Right renal cortex interstitium (tissue), 3 donors: ENCODE results near the gene C9orf50. TPM values are rescaled to one million over a fixed set of nuclear protein-coding genes. Genes with fewer than 3 reads are reported as not detected.
"Not testable (repeated sequence)": the region's sequence is repeated elsewhere in the genome, so short reads cannot be mapped to it uniquely, and the experiment has no call there.

Source experiments
- DNase-seq, 3 donors: peaks; one replicate each; pipeline ENCODE4 v3.0.0-alpha.2; 2013; ENCODE audit warnings: low read depth in 3 of 3, low spot score in 2 of 3
- polyA plus RNA-seq, 3 donors: library from polyadenylated mRNA; unstranded; fragments of 120-200 nt; gene quantifications; one replicate each; pipeline ENCODE4 v1.2.1, GENCODE V29; 2013; ENCODE audit not compliant: insufficient read length in 3 of 3

Gene C9orf50
- polyA plus RNA-seq, 3 donors: 0.34 to 0.57 (median 0.35) TPM

GRCh38 chr9:129595903-129596540 lies 24.9 kb downstream of the C9orf50 start:
- DNase-seq: no peak

DNA sequence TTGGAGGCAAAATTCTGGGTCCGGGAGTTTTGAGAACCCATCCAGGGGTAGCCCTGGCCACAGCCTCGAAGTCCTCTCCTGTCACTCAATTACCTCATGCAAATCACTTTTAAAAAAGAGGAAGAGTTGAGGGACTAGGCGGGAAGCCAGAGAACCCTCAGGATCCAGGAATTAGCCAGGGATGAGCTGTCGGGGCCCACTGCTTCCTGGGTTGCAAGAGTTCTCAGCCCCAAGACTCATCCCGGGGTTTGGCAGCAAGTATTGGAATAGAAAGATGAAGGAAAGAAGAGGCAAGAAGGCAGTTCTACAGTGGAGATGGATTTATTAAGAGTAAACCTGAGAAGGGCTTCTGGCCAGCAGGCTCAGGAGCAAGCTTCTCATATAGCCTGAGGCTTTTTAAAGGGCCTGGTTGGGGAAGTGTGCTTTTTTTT lies 25.6 kb downstream of the C9orf50 start:
- no peak for DNase-seq

DNA sequence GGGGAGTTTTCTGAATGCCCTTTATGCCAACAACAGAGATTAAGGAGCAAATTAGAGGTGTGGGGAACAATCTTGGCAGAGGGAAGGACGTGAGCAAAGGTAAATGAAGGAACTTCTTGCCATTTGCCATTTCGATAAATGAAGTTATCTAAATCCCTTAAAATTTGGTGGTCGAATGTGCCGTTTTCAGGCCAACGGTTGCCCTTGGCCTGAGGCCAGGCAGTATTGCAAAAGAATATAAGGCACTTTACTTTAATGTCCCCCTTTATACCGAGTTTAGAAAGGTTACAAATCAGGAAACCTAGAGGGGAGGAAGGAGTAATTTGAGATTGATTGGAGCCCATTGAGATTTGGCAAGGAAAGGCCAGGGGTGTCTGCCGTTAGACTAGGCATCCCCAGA lies 26.3 kb downstream of the C9orf50 start:
- no peak for DNase-seq

DNA sequence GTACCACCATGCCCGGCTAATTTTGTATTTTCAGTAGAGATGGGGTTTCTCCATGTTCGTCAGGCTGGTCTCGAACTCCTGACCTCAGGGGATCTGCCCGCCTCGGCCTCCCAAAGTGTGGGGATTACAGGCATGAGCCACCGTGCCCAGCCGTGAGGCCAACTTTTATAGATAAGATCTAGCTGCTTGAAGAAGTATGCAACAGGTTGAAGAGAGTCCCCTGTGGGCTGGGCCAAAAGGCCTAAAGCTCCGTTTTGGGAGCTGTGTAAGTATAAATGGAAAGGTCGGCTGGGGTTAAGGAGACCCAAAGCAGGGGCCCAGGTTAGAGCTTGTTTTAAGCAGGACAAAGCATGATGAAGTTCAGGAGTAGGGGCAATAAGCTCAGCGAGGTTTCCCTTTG lies 28.1 kb downstream of the C9orf50 start:
- DNase-seq: not testable (repeated sequence)

GRCh38 chr9:129591916-129592315 lies 29.0 kb downstream of the C9orf50 start:
- DNase-seq: no peak

DNA sequence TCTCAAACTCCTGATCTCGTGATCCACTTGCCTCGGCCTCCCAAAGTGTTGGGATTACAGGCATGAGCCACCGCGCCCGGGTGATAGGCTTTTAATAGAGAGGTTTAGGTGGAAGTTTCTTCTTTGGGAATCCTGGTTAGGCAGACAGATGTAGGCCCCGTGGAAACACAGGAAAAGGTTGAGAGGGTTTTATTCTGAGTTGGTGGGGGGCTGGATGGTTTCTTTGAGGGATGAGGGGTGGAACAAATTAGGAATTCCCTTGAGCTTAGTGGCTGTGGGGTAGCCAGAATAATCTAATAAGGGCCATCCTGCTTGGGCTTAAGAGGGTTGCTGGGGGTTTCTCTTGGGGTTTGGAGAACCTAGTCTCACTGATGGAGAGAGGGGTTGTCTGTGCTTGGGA lies 30.4 kb downstream of the C9orf50 start:
- no peak for DNase-seq

GRCh38 chr9:129587487-129588262 lies 33.2 kb downstream of the C9orf50 start:
- no peak for DNase-seq

- DNase-seq: no peak
Observed at GRCh38 chr9:129586685-129587084, 34.2 kb downstream of the C9orf50 start.

- DNase-seq: no peak
Observed at GRCh38 chr9:129586245-129586644, 34.7 kb downstream of the C9orf50 start.

DNA sequence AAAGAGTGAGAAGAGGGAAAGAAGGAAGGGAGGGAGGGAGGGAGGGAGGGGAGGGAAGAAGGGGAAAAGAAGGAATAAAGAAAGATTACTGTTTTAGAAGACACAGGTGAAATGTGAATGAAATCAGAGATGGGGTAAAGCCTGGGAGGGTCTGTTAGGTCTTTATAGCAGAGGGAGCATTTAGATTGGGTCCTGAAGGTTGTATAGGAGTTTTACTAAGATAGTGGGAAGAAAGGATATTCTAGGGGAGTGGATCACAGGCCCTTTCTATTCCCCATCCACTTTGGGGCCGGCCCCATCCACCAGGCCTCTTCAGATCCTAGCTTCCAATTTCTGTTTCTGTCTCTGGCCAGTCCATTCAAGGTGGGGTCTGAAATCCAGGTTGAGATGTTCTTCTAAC lies 35.5 kb downstream of the C9orf50 start:
- no peak for DNase-seq

DNA sequence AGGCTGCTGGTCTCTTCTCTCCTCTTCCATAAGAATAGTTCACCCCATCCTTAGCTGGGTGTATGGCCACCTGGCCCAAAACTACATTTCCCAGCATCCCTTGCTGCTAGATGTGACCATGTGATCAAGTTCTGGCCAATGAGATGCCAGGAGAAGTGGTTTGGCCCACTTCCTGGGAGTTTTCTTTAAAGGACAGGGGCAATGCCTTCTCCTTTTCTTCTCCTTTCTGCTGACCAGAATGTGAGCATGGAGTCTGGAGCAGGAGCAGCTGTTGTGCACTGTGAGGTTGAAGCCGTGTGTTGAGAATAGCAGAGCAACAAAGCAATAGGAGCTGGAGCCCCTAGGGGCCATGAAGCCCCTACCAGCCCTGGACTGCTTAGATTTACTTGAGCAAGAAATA lies 36.8 kb downstream of the C9orf50 start:
- DNase-seq: no peak

GRCh38 chr9:129583308-129584038 lies 37.4 kb downstream of the C9orf50 start:
- DNase-seq: no peak

DNA sequence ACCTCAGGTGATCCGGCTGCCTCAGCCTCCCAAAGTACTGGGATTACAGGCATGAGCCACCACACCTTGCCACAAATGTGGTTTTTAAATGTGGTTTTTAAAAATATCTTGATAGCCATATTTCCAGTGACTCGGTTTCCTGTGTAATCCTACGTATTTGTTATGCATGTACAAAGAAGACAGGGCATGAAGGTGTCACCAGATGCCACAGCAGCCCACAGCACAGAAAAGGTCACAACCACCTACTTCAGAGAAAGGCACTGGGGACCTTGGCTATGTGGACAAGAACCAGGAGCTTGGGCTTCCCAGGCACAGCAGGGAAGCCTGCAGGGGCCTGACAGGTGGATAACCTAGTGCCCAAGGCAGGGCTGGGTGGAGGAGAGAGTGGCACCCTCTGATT lies 38.0 kb downstream of the C9orf50 start:
- DNase-seq: no peak

GRCh38 chr9:129581505-129582189 lies 39.3 kb downstream of the C9orf50 start:
- DNase-seq: no peak

GRCh38 chr9:129580211-129580915 lies 40.5 kb downstream of the C9orf50 start:
- DNase-seq: no peak

- no peak for DNase-seq
Observed at GRCh38 chr9:129579294-129579693, 41.6 kb downstream of the C9orf50 start.

DNA sequence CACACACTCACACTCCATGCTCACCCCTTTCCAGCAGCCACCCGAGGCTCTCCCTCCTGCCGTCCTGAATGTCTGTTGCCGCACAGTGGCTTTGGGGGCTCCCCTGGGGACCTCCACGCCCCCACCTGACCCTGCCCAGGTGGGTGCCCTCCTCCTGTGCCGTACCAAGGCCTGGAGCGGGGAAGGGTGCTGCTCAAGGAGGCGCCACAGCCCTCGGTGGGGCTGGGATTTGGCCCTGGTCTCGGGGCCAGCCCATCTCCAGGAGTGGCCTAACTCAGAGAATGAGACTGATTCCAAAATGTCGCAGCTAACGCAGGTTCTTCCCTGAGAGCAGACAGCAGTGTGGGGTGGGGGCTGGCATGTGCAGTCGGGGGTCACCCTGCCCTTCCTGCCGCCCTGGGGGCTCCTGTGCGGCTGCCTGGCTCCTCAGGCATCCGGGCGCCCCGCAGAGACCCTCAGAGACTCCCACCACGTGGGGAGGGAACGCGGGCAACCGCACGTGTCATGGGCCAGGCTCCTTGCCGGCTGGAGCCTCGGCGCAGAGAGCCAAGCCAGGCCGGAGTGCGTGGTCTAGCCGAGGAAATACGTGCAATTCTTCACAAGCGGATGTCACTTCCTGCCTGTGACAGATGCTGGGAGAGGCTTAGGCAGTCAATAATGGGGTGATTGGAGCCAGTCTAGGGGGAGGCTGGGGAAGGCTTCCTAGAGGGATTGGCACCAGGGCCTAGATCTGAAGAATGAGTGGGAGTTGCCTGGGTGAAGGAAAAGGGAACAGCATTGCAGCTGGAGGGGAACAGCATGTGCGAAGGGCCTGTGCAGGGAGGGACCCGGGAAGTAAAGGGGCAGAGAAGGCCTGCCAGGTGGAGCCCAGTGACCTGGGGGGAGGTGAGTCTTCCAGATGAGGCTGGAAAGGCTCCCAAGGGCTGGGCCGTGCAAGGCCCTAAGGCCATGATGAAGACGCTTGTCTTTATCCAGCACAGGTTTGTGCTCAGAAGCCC lies 44.1 kb downstream of the C9orf50 start:
- no peak for DNase-seq

DNA sequence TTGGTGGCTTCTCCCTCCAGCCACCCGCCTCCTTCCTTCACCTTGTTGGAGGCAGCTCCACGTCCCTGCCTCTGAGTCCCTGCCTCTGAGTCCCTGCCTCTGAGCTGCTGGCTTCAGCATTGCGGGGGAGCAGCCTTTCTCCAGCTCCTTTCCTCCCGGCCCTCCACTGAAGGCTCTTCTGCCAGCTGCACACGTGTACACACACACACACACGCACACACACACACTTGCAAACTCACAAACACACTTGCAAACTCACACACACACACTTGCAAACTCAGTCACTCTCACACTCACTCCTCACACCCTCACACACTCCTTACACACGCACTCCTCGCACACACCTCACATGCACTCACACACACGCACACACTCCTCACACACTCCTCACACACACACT lies 45.1 kb downstream of the C9orf50 start:
- DNase-seq: no peak

- no peak for DNase-seq
Observed at GRCh38 chr9:129574911-129575585, 45.9 kb downstream of the C9orf50 start.
